Measurements from ENCODE around the gene AGPAT4. TPM values are rescaled to one million over a fixed set of nuclear protein-coding genes. Genes with fewer than 3 reads are reported as not detected.

The AGPAT4 gene
- total and polyA plus RNA-seq, 2 of the 4 experiments (the other 2 are of a cell fraction) = 3.6 to 3.8 TPM

GRCh38 chr6:161226009-161226964, 47.6 kb downstream of the AGPAT4 start:
- H4K20me1 ChIP-seq (ENCODE audit: insufficient read depth, low read length) = no peaks in the 10 kb centered on the region
- peaks cover 22% of the 10 kb centered on the region for H3K4me1 ChIP-seq (ENCODE audit: control insufficient read depth, insufficient read depth, low read length)
- no peak overlapping the region for H3K23ac ChIP-seq (ENCODE audit: low read depth, low read length)
- H3K36me3 ChIP-seq (ENCODE audit: control insufficient read depth, insufficient read depth, low read length) = no peaks in the 10 kb centered on the region; the same call in 1 of the 2 replicates
- H2AK9ac ChIP-seq (replicated peaks; ENCODE audit: low read depth, low read length, poor library complexity) = no peak overlapping the region
- no peak overlapping the region; the same call in 1 of the 2 replicates for H2BK20ac ChIP-seq (ENCODE audit: low read depth, low read length)
- no peak overlapping the region for H3K18ac ChIP-seq (ENCODE audit: low read depth, low read length)
- H4K5ac ChIP-seq (ENCODE audit: low read depth, low read length) = no peak overlapping the region
- dilution Hi-C loops (cut with HindIII; ENCODE audit: low sequenced_read_pairs, unreplicated experiment) (no loop called here), intact Hi-C loops (cut with micrococcal nuclease) (no loop called here), in situ Hi-C loops (cut with MboI; ENCODE audit: low sequenced_read_pairs) (no loop called here)
- no peak overlapping the region for H2BK120ac ChIP-seq (ENCODE audit: low read depth, low read length)
- H4K91ac ChIP-seq (ENCODE audit: insufficient read depth, low read depth, low read length) = no peak overlapping the region
- no peaks in the 10 kb centered on the region for H3K9me3 ChIP-seq (ENCODE audit: control insufficient read depth, insufficient read depth, low read length)
- H3K27ac ChIP-seq (ENCODE audit: insufficient read depth, low read length) = no peak overlapping the region
- no peak overlapping the region for H3K4me3 ChIP-seq (ENCODE audit: insufficient read depth, low read depth, low read length)
- H3K4me2 ChIP-seq (ENCODE audit: low read depth, low read length) = peak overlapping the region; percentile 26; the same call in 1 of the 2 replicates
- no peak overlapping the region for H2BK5ac ChIP-seq (ENCODE audit: low read depth, low read length, poor library complexity, severe bottlenecking)
- 100% methylated on average over 1 of the region's 8 CpGs; no CpG with 5 or more reads in 1 of the 2 experiments for WGBS, 2 experiments (ENCODE audit: extremely low coverage in 2 of 2, insufficient read length in 1 of 2)
- H2AK5ac ChIP-seq (ENCODE audit: low read depth, low read length) = no peak overlapping the region
- TF ChIP-seq RAD21 (IDR thresholded peaks at IDR 0.05; ENCODE audit: low read length) (no peak), RFX5 (IDR thresholded peaks at IDR 0.05; ENCODE audit: low read depth, low read length) (no peak), MAZ (IDR thresholded peaks at IDR 0.05; ENCODE audit: borderline replicate concordance, low read depth, low read length) (no peak), BHLHE40 (IDR thresholded peaks at IDR 0.05; ENCODE audit: low read depth, low read length) (no peak), ELK1 (IDR thresholded peaks at IDR 0.05; ENCODE audit: borderline replicate concordance, low read depth, low read length) (no peak), MAFK (IDR thresholded peaks at IDR 0.05; ENCODE audit: low read depth, low read length) (no peak), FOS (IDR thresholded peaks at IDR 0.05; ENCODE audit: low read depth, low read length) (no peak), USF2 (IDR thresholded peaks at IDR 0.05; ENCODE audit: low read depth, low read length) (no peak), SMC3 (IDR thresholded peaks at IDR 0.05; ENCODE audit: low read depth, low read length) (no peak), MXI1 (IDR thresholded peaks at IDR 0.05; ENCODE audit: borderline replicate concordance, low read depth, low read length) (no peak), CTCF (conservative IDR thresholded peaks at IDR 0.05; ENCODE audit: low read depth, low read length) (no peak)
- H2AFZ ChIP-seq (replicated peaks; ENCODE audit: low read length, poor library complexity) = no peak overlapping the region
- peaks cover 8 to 19% of the 10 kb centered on the region in 2 experiments for H3K79me1 ChIP-seq (ENCODE audit: low read depth in 1 of 2, low read length in 2 of 2)
- H3K4ac ChIP-seq (ENCODE audit: low read depth, low read length) = no peak overlapping the region
- no peak overlapping the region for H3K56ac ChIP-seq (ENCODE audit: extremely low read depth, insufficient read depth, low read length)
- ChIA-PET CTCF (interaction anchor here (1.0 kb wide), 1 partner anchor 11 kb away, joined by 5 read pairs; no protein-coding TSS in a partner anchor), POLR2A (ENCODE audit: unreplicated experiment) (no interaction called here)
- DNase-seq = no peak
- no TSS peak for BruUV-seq (replicated peaks)
- no peak overlapping the region for H3K14ac ChIP-seq (replicated peaks; ENCODE audit: low read depth, low read length)
- H3K9me1 ChIP-seq (ENCODE audit: insufficient read depth, low read length) = peaks cover 8% of the 10 kb centered on the region
- ATAC-seq (ENCODE audit: low read depth) = no peak
- H3K9ac ChIP-seq (ENCODE audit: low read depth, low read length) = no peak overlapping the region; the same call in 1 of the 2 replicates
- H3K27me3 ChIP-seq (ENCODE audit: control insufficient read depth, insufficient read depth, low read length) = no peaks in the 10 kb centered on the region
- H4K8ac ChIP-seq (ENCODE audit: low read depth in 2 of 2, low read length in 2 of 2) = no peak overlapping the region
- no peak overlapping the region for H2BK15ac ChIP-seq (ENCODE audit: low read depth, low read length)
